ENCODE results near the gene QPRT.

DNA sequence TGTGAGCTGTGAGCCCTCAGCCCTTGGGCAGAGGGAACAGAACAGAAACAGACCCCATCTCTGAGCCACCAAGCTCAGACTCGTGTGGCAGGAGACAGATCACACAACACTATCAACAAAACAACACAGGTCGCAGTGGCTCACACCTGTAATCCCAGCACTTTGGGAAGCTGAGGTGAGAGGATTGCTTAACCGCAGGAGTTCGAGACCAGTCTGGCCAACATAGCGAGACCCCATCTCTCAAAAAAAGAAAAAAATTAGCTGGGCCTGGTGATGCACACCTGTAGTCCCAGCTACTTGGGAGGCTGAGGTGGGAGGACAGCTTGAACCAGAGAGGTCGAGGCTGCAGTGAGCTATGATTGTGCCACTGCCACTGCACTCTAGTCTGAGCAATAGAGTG lies 5.5 kb upstream of the QPRT start:
- no peak for TF ChIP-seq EP300 (IDR thresholded peaks at IDR 0.05)
- TF ChIP-seq, protein P1, sequence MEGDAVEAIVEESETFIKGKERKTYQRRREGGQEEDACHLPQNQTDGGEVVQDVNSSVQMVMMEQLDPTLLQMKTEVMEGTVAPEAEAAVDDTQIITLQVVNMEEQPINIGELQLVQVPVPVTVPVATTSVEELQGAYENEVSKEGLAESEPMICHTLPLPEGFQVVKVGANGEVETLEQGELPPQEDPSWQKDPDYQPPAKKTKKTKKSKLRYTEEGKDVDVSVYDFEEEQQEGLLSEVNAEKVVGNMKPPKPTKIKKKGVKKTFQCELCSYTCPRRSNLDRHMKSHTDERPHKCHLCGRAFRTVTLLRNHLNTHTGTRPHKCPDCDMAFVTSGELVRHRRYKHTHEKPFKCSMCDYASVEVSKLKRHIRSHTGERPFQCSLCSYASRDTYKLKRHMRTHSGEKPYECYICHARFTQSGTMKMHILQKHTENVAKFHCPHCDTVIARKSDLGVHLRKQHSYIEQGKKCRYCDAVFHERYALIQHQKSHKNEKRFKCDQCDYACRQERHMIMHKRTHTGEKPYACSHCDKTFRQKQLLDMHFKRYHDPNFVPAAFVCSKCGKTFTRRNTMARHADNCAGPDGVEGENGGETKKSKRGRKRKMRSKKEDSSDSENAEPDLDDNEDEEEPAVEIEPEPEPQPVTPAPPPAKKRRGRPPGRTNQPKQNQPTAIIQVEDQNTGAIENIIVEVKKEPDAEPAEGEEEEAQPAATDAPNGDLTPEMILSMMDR (IDR thresholded peaks at IDR 0.05) = no peak

All from suprapubic skin (tissue), 3 donors.